GM12878 (cell line): ENCODE data around the gene RELL2. TPM values are rescaled to one million over a fixed set of nuclear protein-coding genes. Genes with fewer than 3 reads are reported as not detected.
A peak's percentile ranks its signal among the peaks of the same experiment; 100 is the strongest.

ENCODE experiments used
- CREB1 ChIP-seq: IDR thresholded peaks from 2 replicates; pipeline ENCODE4 v1.6.1; 2012; ENCODE audit warnings: low read depth, mild to moderate bottlenecking, inconsistent platforms
- FOXM1 ChIP-seq: IDR thresholded peaks from 2 replicates; pipeline ENCODE4 v1.6.1; 2012; ENCODE audit warnings: low read depth, mild to moderate bottlenecking, inconsistent platforms, low read length, moderate library complexity
- IKZF2 ChIP-seq, 2 experiments: fragments of 450-650 bp; IDR thresholded peaks; 2 replicates each; pipeline ENCODE4 v1.6.1; 2017; ENCODE audit warnings: mild to moderate bottlenecking in 2 of 2, moderate library complexity in 2 of 2
- NR2F1 ChIP-seq: fragments of 450-650 bp; conservative IDR thresholded peaks from 2 replicates; pipeline ENCODE4 v1.6.1; 2017; ENCODE audit warnings: mild to moderate bottlenecking
- RAD21 ChIP-seq: IDR thresholded peaks from 2 replicates; pipeline ENCODE4 v1.6.1; 2011; ENCODE audit warnings: mild to moderate bottlenecking, low read depth, low read length, moderate library complexity; ENCODE audit not compliant: insufficient read depth
- STAT3 ChIP-seq: IDR thresholded peaks from 2 replicates; pipeline ENCODE4 v1.6.1; 2011; ENCODE audit warnings: low read depth, low read length, improper control_type of control experiment
- YY1 ChIP-seq: IDR thresholded peaks from 2 replicates; pipeline ENCODE4 v1.6.1; 2011; ENCODE audit warnings: low read depth, mild to moderate bottlenecking, low read length
- polyA plus RNA-seq, 11 experiments: library from polyadenylated mRNA; depleted of rRNA in 4 of 11; unstranded in 6 of 11; stranded (reverse) in 5 of 11; fragments of >200 nt; fragmentation: Nextera tagmentation in 4 of 11; fragmentation: Illumina TruSeq in 1 of 11; extraction: Ambion mirVana in 4 of 11; extraction: Trizol in 1 of 11; gene quantifications; 1 replicate in 1 of 11; 2 replicates in 10 of 11; pipeline versions ENCODE4 v1.2.1 to v1.2.3, GENCODE V29; 2011 to 2016; ENCODE audit warnings: inconsistent platforms in 2 of 11, missing spikeins in 2 of 11, low read depth in 1 of 11
- total RNA-seq, 4 experiments: library from RNA; depleted of rRNA in 3 of 4; stranded (reverse); fragments of >200 nt in 3 of 4; fragmentation: Illumina TruSeq in 1 of 4; extraction: Trizol in 1 of 4; gene quantifications; 2 replicates each; pipeline versions ENCODE4 v1.2.1 to v1.2.3, GENCODE V29; 2013 to 2021
- TF ChIP-seq, protein P1 (sequence below): fragments of 450-650 bp; IDR thresholded peaks from 2 replicates; pipeline ENCODE4 v1.6.1; 2014; ENCODE audit warnings: mild to moderate bottlenecking
- TF ChIP-seq, protein P2 (sequence below): fragments of 450-650 bp; IDR thresholded peaks from 2 replicates; pipeline ENCODE4 v1.6.1; 2018; ENCODE audit warnings: borderline replicate concordance, mild to moderate bottlenecking; ENCODE audit not compliant: partially characterized antibody

RELL2 gene
- total and polyA plus RNA-seq, 10 of the 15 experiments (the other 5 are each of a cell fraction or from before 2014, with no cell fraction given), result 0.23 to 21.4 (median 7.1) TPM

DNA sequence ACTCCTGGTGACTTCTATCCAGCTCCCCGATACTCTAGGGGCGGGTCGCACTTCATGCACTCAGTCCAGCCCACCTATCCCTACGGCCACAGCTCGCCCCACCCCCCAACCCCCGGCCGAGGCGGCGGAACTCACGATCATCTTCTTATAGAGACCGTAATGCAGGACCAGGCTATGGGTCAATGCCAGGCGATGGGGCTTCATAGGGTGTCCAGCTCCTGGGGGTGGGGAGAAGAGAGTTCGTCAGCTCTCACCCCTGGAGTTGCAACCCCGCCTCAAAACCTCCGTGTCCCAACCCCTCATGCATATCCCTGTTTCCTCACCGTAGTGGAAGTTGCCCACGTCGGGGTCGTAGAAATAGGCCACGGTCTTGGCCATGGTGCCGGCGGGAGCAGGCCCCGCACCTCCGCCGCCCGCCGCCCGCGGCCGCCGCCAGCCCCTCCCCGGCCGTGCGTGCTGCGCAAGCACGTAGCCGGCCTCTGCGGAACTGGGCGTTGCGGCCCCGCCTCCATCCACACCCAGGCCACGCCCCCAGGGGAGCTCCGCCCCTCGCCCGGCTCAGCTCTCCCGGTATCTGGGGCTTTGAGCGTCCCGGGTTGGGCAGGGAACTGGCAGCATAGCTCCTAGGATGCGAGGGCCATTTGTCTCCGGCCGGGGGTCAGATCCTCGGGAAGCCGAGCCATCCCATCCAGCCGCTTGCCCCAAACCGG, at the start of gene RELL2, which contains the start of gene HDAC3 (continued):
- TF ChIP-seq FOXM1 (no peak), NR2F1 (peak; percentile 50; the same call in 1 of the 2 replicates), YY1 (no peak), IKZF2 (IDR thresholded peaks at IDR 0.05) (no peak), CREB1 (peak; percentile 60), STAT3 (no peak), RAD21 (no peak)
- TF ChIP-seq, protein P1, sequence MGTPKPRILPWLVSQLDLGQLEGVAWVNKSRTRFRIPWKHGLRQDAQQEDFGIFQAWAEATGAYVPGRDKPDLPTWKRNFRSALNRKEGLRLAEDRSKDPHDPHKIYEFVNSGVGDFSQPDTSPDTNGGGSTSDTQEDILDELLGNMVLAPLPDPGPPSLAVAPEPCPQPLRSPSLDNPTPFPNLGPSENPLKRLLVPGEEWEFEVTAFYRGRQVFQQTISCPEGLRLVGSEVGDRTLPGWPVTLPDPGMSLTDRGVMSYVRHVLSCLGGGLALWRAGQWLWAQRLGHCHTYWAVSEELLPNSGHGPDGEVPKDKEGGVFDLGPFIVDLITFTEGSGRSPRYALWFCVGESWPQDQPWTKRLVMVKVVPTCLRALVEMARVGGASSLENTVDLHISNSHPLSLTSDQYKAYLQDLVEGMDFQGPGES, result no peak
- TF ChIP-seq, protein P2, sequence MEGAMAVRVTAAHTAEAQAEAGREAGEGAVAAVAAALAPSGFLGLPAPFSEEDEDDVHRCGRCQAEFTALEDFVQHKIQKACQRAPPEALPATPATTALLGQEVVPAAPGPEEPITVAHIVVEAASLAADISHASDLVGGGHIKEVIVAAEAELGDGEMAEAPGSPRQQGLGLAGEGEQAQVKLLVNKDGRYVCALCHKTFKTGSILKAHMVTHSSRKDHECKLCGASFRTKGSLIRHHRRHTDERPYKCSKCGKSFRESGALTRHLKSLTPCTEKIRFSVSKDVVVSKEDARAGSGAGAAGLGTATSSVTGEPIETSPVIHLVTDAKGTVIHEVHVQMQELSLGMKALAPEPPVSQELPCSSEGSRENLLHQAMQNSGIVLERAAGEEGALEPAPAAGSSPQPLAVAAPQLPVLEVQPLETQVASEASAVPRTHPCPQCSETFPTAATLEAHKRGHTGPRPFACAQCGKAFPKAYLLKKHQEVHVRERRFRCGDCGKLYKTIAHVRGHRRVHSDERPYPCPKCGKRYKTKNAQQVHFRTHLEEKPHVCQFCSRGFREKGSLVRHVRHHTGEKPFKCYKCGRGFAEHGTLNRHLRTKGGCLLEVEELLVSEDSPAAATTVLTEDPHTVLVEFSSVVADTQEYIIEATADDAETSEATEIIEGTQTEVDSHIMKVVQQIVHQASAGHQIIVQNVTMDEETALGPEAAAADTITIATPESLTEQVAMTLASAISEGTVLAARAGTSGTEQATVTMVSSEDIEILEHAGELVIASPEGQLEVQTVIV, result no peak
